HG02610 (cell line): ENCODE data around the gene OR2H2.

Source experiments
- ATAC-seq: cut with Tn5 transposase; IDR thresholded peaks from one replicate; pipeline ENCODE4 v1.9.1; 2021; ENCODE audit warnings: mild to moderate bottlenecking, moderate library complexity; ENCODE audit not compliant: unreplicated experiment

The OR2H2 gene

GRCh38 chr6:29590218-29590808 lies 5.4 kb downstream of the OR2H2 start:
- ATAC-seq, result no peak

DNA sequence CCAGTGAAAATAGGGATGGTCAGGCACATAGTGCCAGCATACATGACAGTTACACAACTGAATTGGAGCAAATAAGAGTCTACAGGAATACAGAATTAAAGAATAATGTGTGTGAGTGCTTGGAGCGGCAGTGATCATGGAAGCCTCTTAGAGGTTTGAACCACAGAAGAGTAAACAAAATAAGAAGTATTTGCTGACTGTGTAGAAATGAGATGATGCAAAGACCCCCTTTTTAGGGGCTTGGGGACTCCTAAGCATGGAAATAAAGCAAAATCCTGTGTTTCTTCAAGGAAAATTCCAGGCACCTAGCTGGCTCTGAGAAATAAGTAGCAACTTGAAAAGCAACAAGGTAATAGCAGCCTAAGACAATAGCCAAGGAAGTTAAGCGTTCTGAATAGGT lies 6.8 kb downstream of the OR2H2 start:
- no peak for ATAC-seq

GRCh38 chr6:29593199-29593855 lies 8.4 kb downstream of the OR2H2 start:
- no peak for ATAC-seq

DNA sequence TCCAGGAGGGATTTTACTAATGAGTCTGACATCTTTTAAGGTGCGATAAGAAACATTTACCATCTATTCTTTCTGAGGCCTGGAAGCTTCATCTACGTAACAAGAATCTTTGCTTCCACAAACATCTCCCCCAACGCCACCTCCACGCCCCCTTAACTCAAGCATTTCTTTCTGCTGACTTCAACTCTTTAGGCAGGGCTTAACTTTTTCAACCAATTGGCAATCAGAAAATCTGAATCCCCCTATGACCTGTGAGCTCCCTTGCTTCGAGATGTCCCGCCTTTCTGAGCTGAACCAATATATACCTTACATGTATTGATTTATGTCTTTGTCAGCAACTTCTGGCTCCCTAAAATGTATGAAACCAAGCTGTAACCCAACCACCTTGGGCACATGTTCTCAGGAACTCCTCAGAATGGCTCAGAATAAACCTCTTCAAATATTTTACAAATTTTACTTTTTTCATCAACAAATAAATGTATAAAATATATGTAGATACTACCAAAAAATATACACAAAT lies 11.5 kb downstream of the OR2H2 start:
- no peak for ATAC-seq

- no peak for ATAC-seq
Measured at GRCh38 chr6:29597184-29597583, 12.3 kb downstream of the OR2H2 start.

DNA sequence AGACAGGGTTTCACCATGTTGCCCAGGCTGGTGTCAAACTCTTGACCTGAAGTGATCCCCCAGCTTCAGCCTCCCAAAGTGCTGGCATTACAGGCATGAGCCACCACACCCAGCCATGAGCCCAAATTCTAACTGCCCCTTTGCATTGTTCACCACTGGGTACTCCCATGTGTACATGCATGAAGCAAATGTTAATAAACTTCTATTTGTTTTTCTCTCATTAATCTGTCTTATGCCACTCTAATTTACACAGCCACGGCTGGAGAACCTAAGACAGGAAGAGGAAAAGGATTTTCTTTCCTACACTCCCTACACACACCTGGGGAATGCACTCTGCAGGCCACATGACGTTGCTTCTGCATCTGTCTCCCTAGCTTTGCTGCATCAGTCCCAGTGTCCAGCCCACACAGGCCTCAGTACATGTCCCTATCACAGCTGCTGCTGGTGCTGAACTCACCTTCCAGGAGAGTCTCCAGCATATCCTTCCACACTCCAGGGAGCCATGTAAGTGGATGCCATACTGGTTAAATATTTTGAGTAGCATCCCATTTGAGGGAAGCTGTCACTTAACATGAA lies 13.3 kb downstream of the OR2H2 start:
- no peak for ATAC-seq

DNA sequence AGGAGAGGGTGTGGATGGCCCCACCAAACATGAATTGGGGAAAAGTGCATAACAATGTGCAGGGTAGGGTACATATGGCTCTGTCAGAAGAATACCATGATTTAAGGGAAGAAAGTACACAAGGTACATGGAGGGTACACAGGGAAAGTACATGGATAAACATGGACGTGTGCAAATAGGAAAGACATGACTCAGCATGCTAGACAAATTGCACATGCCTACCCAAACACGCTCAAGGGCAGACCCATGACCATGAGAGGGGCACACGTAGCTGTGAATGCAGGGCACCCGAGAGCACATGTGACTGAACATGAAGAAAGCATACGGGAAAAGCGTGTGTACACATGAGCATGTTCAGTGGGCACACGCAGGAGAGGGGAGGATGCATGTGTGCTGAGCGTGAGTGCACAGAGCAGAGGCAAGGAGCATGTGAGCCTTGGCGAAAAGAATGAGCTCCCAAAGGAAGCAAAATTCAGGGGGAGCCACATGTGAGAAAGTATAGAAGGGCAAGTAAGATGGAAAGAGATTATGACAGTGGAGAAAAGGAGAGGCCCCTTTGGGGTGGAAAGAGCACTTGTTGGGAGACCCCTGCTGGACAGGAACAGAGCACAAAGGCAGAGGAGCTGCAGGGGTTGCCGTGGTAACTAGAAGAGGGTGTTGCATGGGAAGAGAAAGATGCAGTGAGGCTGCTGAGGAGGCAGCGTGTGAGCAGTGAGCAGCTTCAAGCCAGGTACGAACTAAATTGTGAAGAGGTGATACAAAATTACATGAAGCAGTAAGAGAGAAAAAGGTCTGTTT lies 17.8 kb downstream of the OR2H2 start:
- no peak for ATAC-seq

DNA sequence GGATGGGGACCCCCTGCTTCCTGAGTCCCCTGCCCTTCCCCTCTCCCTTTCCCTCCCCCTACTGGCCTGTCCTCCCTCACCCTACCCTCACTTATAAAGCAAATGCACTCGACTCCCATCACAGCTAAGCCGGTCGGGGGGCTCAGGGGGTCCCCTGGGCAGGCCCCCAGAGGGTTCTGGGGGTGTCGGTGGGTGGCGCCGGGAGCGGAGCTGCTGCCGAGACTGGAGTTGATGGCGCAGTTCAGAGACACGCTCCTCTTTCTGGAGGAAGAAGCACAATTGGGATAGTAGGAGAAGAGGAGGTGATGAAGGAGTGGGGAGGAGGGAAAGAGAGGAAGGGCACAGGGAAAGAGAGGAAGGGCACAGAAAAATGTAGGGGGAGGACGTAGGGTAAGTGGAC lies 18.5 kb downstream of the OR2H2 start:
- ATAC-seq, result no peak

DNA sequence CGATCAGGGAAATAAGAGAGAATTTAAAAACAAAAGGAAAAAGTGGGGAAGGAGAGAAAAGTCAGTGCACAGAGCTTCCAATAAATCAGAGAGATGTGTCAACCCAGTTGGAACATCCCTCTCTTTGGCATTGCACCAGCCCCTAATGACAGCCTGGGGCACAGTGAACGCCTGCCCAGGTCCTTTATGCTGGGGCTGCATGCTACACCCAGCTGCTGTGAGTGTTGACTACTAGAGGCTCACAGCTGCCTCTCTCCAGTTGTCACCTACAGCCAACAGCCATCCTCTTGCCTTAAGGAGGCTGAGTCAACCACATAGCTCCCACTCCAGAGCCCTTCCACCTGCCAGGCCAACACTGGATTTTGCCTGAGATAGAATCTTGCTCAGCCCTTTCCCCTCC lies 19.0 kb downstream of the OR2H2 start:
- no peak for ATAC-seq

- ATAC-seq, result no peak
Measured at GRCh38 chr6:29608131-29608530, 23.2 kb downstream of the OR2H2 start.

- no peak for ATAC-seq
Measured at GRCh38 chr6:29610540-29610939, 25.6 kb downstream of the OR2H2 start.

DNA sequence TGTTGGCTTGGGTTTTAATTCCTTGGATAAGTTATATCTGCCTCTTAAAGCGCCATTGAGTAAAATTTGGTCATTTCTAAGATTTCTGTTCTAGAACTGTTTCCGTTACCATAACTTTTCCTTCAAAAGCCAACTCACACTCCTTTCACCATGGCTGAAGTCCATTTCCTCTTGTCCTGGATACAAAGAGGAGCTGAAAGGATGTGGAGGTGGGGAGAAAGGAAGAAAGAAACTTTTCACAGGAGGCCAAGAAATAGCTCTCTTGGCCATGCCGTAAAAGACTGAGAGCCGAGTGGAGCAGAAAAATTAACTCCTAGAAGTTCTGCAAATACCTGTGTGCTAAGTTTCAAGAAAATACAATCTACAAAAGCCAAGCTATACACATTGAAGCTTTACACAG lies 26.5 kb downstream of the OR2H2 start:
- no peak for ATAC-seq

- ATAC-seq, result no peak
Measured at GRCh38 chr6:29617782-29618554, 33.0 kb downstream of the OR2H2 start.

- ATAC-seq, result no peak
Measured at GRCh38 chr6:29619578-29620160, 34.7 kb downstream of the OR2H2 start.

DNA sequence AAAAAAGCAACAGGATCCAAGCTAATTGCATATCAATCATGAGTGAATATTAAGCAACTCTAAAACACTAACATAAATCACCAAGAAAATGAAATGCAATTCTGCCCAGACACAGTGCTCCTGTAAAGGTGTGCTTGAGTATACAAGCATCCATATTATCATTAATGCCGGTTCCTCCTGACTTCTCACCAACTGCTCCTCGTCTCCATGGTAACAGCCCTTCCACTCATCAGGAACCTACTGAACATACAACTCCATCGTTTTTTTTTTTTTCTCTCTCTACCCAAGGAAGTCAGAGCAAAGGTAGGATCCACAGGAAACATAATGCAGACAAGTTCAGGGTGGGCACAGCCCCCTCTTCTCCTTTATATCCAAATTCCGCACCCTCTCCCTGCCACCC lies 35.7 kb downstream of the OR2H2 start:
- ATAC-seq, result no peak

DNA sequence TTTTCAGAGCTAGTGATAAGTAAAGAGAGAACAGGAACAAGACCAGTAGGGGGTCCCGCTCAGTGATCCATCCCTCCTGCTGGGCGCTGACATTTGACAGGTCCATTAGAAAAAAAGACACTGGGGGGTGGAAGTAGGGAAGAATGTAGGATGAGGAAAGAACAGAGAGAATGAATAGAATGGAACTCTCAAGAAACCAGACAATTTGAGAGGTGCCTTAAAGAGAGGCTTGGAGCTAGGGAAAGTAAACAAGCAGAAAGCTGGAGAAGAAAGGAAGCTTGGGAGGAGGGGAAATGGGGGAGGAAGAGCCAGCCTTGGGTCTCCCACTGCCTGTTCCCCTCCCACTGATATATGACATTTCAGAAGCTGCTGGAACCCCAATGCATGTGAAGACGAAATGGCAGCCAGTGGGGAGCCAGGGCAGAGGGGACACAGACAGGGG lies 39.6 kb downstream of the OR2H2 start:
- no peak for ATAC-seq

DNA sequence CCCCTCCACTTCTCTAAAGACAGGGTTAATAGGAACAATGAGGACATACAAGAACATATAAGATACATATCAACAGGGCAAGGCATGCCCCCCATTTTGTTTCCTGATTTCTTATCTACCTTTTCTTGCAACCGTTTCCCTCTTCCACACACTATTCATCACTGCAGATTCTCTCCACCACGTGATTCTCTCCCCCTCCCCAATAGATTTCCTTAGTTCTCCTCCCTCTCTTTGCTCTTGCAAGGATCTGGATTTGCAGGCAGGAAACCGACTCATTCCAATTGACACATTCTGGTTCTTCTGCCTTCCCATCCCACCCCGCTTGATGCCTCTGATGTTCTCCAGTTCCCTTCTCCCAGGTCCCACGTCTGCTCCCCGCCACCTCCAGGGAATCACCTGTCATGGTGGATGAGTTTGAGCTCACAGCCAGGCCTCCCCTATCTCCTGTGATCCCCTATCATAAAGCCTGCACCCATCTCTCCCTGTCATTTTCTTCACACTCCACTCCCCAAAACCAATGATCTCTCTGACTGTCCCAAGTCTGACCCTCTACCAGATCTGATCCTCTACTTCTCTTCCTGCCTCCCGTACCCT lies 40.5 kb downstream of the OR2H2 start:
- ATAC-seq, result no peak

GRCh38 chr6:29626948-29627754 lies 42.2 kb downstream of the OR2H2 start:
- ATAC-seq, result no peak

GRCh38 chr6:29627755-29628418 lies 43.0 kb downstream of the OR2H2 start:
- ATAC-seq, result no peak
